Posterior cingulate gyrus (tissue), 11 donors: ENCODE measurements around the gene NDST3.

Experiments used
- DNase-seq, 10 donors: peaks; one replicate each; pipeline versions ENCODE4 v3.0.0 to v3.0.0-alpha.2; 2020 to 2021; ENCODE audit warnings: mixed read lengths in 3 of 10
- intact Hi-C: fragments of 100-400 bp; cut with DNase I; formaldehyde crosslinking; loops from one replicate; pipeline ENCODE4 v1.15.1; 2023

NDST3 gene

DNA sequence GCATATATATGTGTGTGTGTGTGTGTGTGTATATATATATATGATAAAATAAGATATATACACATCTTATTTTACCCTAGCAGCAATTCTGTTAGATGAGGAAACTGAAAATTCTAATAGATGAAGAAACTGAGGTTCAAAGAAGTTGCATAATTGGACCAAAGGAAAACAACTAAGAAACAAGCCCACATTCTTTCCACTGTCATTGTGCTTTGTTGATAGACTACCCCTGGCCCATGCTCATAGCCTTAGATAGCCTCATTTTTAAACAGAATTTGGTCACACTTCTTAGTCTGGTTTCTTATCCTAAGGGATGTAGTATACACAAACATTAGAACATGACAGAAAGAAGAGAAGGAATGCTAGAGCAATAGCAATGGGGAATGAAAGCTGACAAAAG is 138.8 kb downstream of the NDST3 start:
- no peak for DNase-seq
- intact Hi-C loops: no loop called here

DNA sequence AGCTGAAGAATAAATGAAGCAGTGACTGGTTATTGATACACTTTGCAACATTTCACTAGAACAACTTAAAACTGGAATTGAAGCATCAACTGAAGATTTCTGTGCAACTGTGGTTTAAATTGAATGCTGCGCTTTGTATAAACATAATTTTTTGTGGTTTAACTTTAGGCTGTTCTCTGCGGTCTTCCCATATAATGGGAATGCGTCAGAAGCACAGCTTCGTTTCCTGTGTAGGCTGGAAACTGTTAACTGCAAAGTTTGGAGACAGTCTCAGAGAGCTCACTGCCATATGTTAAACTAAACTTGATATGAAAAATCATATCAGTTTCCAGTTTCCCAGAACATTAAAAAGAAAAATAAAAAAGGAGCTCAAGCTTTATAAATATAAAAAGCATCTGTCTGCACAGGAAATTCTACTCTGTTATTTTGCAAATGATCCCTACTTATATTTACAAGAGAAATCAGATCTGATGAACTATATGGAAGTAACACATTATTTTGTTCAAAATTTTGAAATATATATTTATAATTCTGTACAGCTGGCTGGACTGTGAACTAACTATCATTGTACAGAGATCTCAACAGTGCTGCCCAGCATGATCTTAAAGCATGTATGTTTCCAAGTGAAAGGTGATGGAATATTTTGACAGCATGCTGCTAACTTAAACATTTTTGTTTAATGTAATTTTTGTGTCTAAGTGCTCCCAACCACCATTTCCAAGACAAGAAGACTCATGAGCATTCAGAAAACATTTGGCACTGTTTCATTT is 139.9 kb downstream of the NDST3 start:
- DNase-seq: no peak
- intact Hi-C loops: no loop called here

DNA sequence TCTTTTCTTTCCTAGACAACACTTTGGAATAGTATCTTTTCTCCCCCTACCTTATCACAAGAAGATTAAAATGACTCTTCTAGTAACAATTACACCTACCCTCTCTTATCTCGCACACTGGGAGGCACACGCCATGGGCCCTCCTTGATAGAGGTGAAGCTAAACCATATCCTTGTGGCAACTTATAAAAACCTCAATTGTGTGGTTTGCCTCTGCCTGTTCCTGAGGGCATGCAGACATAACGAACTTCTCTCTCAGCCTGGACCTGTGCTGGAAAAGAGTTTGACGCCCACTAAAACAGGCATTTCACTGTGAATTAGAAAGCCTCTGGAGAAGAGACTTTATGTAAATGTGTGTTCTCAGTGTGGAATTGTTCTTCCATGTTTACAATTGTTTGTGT is 141.2 kb downstream of the NDST3 start:
- no peak for DNase-seq
- intact Hi-C loops: no loop called here

- DNase-seq: no peak
- intact Hi-C loops: no loop called here
These were observed 142.8 kb downstream of the NDST3 start for GRCh38 chr4:118177126-118177525.

DNA sequence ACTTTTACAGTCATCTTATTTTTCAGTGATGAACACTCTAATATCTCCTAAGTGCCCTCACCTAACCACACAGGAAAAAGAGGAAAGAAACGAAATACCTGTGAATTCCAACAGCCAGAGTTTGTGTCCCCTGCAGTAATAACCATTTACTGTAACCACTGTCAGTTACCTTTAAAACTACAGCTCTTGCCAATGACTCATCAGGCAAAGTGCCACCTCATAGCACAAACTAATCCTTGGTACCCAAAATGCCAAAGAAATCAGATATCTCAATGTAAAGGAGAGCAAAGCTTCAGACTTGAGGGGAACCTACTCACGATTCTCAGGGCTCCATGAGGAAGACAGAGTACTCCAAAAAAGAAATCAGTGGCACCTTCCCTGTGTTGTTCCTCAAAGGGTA is 146.5 kb downstream of the NDST3 start:
- intact Hi-C loops: no loop called here
- no peak for DNase-seq

- intact Hi-C loops: no loop called here
These were observed 156.6 kb downstream of the NDST3 start for GRCh38 chr4:118190903-118191302.

DNA sequence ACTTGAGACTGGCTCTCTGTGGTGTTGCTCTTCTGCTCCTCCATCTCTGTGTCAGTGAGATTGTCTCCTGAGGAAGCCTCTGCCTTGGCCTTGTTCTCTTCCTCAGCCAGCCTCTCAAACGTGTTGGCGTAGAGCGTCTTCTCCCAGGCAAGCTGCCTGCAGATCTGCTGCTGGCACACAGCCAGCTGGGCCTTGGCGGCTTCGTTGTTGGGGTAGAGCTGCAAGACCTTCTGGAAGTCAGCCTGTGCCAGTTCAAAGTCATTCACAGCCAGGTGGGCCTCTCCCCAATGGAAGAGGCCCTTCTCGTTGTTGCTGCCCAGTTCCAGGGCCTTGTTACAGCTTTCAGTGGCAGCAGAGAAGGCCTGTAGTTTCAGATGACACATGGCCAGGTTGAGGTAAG is 159.1 kb downstream of the NDST3 start:
- intact Hi-C loops: no loop called here
- peak in 2 of 10 donors; percentile 42 to 83 for DNase-seq

More at GRCh38 chr4:118190903-118191302, 156.6 kb downstream of the NDST3 start:
- DNase-seq: no peak

- intact Hi-C loops: no loop called here
- no peak for DNase-seq
These were observed 172.3 kb downstream of the NDST3 start for GRCh38 chr4:118206627-118207026.

- DNase-seq: no peak
- intact Hi-C loops: no loop called here
These were observed 178.8 kb downstream of the NDST3 start for GRCh38 chr4:118213101-118213500.

DNA sequence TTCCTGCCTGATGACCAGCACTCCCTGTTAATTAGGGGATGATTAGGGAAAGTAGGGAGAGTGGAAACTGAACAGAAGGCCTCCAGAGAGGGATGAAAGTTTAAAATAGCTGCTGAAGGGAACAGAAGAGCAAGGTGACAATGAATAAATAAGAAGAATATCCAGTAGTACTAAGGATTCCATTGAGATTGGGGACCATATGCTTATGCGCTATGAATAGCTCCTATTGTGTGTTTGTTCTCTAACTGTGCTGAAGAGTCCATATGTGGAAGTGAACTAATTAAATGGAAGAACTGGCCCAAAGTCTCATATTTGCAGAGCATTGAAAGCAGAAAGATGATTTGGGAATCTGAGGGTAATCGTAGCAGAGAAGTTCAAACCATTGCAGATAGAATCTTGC is 181.5 kb downstream of the NDST3 start:
- no peak for DNase-seq

GRCh38 chr4:118221227-118221800 is 187.0 kb downstream of the NDST3 start:
- DNase-seq: no peak
- intact Hi-C loops: loop anchor here (10.0 kb wide), 1 partner anchor 1087 kb away; no protein-coding TSS in a partner anchor

More for the DNA sequence above, 181.5 kb downstream of the NDST3 start:
- intact Hi-C loops: no loop called here

GRCh38 chr4:118224243-118224829 is 190.1 kb downstream of the NDST3 start:
- intact Hi-C loops: loop anchor here (10.0 kb wide), 1 partner anchor 1090 kb away; no protein-coding TSS in a partner anchor
- no peak for DNase-seq

GRCh38 chr4:118225511-118225910 is 191.2 kb downstream of the NDST3 start:
- no peak for DNase-seq

DNA sequence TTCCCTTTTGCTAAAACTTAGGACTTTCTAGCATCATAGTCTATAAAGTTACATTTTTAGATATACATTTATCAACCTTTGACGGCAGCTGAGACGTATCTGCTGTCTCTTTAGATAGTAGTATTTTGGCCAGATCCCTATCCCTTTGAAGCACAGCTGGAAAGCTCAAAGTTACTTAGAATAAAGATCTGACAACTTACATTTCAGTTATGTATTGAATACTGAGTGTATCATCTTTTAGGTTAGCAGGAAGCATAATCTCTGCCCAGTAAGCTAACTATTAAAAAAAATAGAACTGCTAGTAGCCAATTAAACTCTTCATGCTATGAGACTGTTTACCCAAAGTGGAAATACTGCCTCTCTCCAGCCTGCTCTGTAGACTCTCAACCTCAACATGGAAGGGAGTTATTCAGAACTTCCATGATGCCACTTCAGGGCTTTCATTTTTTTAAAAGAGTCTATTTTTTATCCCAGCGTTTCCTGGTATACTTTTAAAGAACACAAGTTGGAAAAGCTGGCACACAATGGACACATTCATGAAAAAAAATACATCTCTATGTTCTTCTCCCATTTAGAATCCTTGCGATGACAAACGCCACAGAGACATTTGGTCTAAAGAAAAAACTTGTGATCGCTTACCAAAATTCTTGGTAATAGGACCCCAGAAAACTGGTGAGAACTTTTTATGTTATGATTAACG is 192.2 kb downstream of the NDST3 start:
- intact Hi-C loops: loop anchor here (10.0 kb wide), 1 partner anchor 1092 kb away; no protein-coding TSS in a partner anchor
- DNase-seq: no peak

More at GRCh38 chr4:118225511-118225910, 191.2 kb downstream of the NDST3 start:
- intact Hi-C loops: loop anchor here (10.0 kb wide), 1 partner anchor 1091 kb away; no protein-coding TSS in a partner anchor

- intact Hi-C loops: no loop called here
- DNase-seq: no peak
These were observed 201.4 kb downstream of the NDST3 start for GRCh38 chr4:118235566-118236120.

- DNase-seq: no peak
- intact Hi-C loops: no loop called here
These were observed 203.2 kb downstream of the NDST3 start for GRCh38 chr4:118237531-118237930.

DNA sequence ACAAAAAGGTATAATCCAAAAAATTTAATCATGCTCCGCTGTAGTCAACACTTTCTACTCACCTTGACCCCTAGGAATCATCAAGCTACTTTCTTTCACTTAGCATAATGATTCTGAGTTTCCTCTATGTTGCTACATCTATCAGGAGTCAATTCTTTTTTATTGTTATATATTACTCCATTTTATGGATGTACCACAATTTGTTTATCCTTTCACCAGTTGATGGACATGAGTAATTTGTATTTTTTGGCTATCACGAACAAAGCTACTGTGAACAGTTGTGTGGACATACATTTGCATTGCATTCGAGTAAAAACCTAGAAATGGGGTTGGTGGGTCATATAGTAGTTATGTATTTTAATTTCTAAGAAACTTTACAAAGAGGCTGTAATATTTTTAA is 215.6 kb downstream of the NDST3 start:
- intact Hi-C loops: no loop called here
- DNase-seq: no peak

DNA sequence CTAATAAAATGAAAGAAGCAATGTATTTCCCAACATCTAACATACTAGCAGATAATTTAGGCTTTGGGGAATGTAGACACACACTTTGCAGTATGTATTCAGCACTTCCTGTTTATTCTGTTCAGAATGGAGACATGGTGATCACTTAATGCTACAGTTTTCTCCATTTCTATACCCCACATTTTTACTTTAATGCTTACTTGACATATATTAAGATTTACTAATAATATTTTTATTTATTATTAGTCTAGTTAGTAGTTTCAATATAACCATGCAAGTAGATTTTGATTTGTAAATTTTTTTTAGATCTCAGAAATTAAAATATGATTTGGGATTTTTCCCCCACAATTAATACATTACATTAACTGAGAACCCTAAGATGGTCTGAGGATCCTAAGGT is 220.1 kb downstream of the NDST3 start:
- intact Hi-C loops: no loop called here

GRCh38 chr4:118259111-118259510 is 224.8 kb downstream of the NDST3 start:
- no peak for DNase-seq
- intact Hi-C loops: no loop called here

More for the DNA sequence above, 220.1 kb downstream of the NDST3 start:
- no peak for DNase-seq

- intact Hi-C loops: loop anchor here (10.0 kb wide), 1 partner anchor 1126 kb away; no protein-coding TSS in a partner anchor
These were observed 226.0 kb downstream of the NDST3 start for GRCh38 chr4:118260309-118260708.

More at GRCh38 chr4:118260309-118260708, 226.0 kb downstream of the NDST3 start:
- DNase-seq: no peak
